NCI-H524 treated with DMSO at 0.1 percent for 48 hours (cell line): ENCODE measurements around the gene TGFBI.

Source experiments
- DNase-seq: peaks from one replicate; lab custom pipeline; 2025; lab: John Stamatoyannopoulos, UW

Gene TGFBI

DNA sequence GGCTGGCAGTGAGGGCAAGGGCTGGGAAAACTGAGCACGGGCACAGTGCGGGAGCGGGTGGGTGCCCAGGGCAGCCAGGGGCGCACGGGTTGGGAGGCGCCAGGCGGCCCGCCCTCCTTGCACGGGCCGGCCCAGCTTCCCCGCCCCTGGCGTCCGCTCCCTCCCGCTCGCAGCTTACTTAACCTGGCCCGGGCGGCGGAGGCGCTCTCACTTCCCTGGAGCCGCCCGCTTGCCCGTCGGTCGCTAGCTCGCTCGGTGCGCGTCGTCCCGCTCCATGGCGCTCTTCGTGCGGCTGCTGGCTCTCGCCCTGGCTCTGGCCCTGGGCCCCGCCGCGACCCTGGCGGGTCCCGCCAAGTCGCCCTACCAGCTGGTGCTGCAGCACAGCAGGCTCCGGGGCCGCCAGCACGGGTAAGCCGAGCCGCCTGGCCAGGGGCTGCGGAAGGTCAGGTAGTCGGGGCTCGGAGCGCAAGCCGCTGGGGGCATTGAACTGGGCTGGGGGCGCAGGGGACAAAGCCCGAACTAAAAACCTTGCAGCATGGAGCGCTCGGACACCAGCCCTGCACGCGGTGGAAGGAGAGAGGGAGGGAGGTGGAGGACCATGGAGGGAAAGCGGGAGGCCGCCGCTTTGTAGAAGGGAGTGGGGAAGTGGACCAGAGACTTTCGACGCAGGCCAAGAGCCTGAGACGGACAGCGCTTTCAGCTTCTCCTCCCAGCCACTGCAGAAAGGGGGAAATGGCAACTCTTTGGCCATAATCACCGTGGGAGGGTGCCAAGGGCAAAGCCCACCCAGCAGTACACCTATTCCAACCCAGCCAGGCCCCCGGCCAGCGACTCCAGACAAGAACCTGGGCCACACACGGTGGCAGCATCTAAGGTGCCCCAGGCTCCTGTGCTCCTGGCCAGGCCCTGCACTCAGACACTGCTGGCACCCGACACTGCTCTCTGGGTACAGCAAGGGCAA is at the start of gene TGFBI:
TGFBI (plus strand) TSS at position 207 of the 961 bp plus-strand sequence; CDS start at position 275, 68 bp downstream.
- DNase-seq: no peak

DNA sequence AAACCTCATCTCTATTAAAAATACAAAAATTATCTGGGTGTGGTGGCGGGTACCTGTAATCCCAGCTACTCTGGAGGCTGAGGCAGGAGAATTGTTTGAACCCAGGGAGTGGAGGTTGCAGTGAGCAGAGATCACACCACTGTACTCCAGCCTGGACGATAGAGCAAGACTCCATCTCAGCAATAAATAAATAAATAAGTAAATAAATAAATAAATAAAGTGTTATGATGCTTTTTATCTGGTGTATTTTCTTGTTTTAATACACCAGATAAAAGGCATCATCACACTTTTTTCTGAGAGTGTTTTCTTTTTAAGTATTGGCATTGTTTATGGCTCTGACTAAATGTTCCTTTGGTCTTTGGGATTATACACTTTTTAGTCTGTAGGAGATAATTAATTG is 49.8 kb upstream of the TGFBI start:
- DNase-seq: no peak

DNA sequence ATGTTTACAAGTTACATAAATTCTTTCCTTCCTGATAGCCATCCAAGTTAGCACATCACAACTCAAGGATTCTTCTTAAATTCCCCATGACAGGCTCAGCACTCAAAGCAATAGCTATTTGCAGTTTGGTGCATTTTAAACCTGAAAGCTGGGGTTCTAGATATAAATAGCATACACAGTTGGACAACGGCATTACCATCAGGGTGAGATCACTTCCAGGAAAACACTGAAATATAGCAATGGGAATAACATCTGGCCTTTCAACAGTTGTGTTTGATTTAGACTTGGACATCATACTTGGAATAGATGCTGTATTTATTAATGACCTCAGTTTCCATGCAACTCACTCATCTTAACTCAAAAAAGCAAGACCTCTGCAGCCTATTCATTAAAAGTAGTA is 49.3 kb upstream of the TGFBI start:
- DNase-seq: no peak

DNA sequence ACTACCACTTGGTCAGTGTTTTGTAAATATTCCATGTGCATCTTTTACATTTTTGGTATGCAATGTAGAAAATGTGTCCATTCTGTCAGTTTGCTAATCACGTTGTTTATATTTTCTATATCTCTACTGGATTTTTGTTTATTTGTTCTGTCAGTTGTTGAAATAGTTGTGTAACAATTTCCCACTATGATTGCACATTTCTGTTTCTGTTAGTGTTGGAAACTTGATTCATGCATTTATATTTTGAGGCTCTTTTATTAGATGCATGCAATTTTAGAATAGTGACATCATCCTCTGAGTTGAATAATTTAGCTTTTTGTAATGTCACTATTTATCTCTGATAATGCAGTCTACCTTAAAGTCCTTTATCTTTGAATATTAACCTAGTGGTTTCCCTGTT is 48.2 kb upstream of the TGFBI start:
- no peak for DNase-seq

DNA sequence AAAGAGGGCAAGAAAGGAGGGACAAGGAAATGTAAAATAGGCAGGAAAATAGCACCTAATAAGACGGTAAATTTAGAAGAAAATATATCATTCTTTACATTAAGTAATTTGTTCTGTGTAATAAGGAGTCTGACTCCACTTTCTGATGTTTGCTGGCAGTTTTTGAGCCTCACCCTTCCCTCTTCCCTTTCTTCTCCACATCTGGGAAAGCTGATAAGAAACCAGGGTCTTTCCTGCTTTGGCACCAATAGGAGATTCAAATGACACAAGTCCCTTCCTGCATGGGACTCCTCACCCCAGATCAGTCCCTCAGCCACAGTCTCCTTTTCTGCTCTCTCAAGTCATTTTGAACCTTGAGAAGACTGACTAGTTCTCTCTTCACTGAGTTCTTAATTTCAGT is 42.8 kb upstream of the TGFBI start:
- DNase-seq: no peak

DNA sequence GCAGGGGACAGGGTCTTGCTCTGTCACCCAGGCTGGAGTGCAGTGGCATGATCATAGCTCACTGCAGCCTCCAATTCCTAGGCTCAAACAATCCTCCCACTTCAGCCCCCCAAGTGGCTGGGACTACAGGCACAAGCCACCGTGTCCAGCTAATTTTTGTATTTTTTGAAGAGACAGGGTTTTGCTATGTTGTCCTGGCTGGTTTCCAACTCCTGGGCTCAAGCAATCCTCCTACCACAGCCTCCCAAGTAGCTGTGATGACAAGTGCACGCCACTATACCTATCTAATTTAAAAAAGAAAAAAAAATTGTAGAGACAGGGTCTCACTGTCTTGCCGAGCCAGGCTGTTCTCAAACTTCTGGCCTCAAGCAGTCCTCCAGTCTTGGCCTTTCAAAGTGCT is 42.4 kb upstream of the TGFBI start:
- no peak for DNase-seq

DNA sequence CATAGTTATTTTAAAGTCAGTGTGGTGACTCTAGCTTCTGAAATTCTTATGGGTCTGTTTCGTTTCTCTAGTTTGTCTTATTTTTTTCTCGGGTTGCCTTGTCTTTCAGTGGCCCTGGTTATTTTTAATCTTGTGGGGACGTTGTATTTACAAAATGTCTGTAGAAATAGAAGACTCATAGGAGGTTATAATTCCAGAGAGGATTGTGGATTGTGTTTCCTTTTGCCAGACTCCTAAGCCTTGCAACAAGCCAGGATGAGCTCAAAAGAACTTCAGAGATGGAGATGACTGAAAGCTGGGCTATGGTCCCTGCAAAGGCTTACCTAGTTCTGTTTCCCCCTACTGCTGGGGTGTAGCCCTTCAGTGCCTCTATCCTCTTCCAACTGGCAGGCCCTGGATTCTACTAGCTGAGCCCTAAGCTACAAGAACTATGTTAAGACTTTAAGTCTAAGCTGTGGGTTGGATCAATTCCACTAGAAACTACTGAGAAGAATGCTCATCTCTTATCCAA is 41.8 kb upstream of the TGFBI start:
- no peak for DNase-seq

DNA sequence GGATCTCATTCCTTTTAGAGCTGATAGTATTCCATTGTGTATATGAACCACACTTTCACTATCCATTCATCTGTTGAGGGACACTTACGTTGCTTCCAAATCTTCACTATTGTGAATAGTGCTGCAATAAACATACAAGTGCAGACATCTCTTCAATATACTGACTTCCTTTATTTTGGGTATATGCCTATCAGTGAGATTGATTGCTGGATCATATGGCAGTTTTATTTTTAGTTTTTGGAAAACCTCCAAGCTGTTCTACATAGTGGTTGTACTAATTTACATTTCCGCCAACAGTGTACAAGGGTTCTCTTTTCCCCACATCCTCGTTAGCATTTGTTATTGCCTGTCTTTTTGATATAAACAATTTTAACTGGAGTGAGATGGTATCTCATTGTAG is 40.2 kb upstream of the TGFBI start:
- DNase-seq: no peak

DNA sequence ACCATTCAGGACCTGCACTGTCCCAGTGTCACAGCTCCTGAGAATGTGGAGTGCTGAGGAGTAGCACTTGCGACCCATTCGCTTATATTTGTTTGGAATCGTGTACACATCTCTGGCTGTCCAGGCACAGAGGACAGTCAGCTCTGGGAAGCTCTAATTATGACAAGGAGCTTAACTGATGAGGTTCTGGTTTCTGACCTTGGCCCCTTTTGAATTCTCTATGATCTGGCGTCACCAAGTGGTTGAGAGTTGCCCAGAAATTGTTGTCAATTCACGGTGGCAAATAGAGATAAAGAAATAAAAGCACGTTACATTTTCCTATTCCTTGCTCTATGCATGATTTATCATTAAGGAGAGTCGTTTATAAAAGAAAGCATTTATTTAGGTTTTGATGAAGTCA is 39.1 kb upstream of the TGFBI start:
- no peak for DNase-seq

DNA sequence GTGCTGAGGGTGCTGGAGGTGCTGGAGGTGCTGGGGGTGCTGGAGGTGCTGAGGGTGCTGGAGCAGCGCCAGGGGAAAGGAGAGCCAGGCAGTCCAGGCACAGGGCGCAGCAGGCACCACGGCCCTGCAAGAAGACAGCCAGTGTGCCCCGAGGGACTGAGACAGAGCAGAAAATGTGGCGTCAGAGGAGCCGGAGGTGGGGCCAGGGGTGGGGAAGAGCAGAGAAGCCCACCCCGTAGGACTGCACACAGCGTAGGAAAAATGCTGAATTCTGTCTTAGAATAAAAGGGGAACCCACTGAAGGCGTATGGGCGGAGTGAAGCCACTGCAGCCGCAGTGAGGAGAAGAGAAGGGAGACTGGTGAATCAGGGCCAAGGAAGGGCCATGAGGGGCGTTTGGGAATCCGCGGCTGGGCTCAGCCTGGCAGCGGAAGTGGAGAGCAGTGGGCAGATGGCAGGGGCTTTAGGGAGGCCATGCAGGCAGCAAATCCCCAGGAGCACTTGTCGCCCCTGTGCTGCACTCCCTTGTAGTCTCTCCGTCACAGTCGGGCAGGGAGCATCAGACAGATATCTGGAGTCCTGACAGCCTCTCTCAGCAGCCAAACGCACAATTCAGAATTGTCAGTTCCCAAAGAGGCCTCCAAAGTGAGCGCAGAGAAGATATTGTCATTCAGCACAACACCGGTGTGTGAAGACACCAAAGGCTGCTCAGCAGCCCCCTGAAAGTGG is 38.1 kb upstream of the TGFBI start:
- DNase-seq: peak; percentile 45

DNA sequence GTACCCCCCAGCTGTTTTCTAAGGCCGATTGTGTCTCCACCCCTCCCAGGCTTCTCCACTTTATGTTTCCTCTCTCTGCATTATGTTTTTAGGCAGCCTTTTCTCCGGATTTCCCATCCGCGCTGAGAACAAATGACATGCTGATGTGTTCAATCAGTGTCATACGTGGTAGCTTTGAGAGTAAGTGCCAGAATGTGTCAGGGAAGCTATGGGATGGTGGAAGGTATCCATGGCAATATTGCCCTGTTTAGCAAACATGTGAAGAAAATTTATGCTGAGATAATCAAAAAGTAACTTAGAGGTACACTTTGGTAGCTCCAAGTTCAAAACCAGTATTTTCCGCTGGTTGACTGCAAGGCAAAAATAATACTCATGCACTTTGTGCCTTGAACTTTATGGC is 37.4 kb upstream of the TGFBI start:
- no peak for DNase-seq

DNA sequence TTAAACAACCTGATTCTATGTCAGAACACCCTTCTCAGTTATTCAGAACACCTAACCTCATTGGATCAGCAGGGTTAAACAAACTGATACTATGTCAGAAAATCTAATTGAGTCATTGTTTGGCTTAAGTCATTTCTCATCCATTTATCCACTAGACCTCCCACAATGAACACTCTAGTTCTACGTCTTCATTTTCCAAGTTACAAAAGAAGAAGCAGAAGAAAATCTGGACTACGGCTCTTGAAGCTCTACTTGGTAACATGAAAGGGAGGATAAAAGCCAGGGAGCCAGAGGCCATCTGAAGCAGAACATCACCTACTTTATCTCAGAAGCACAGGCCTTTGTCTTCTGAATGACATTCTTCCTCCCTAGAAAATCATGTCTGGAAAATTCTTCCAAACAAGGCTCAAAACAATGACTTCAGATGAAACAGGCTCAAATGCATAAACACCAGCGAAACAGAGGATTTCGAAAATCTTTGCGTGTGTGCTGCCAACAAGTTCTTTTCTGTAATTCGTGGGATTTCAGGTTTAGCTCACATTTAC is 35.4 kb upstream of the TGFBI start:
- DNase-seq: no peak

DNA sequence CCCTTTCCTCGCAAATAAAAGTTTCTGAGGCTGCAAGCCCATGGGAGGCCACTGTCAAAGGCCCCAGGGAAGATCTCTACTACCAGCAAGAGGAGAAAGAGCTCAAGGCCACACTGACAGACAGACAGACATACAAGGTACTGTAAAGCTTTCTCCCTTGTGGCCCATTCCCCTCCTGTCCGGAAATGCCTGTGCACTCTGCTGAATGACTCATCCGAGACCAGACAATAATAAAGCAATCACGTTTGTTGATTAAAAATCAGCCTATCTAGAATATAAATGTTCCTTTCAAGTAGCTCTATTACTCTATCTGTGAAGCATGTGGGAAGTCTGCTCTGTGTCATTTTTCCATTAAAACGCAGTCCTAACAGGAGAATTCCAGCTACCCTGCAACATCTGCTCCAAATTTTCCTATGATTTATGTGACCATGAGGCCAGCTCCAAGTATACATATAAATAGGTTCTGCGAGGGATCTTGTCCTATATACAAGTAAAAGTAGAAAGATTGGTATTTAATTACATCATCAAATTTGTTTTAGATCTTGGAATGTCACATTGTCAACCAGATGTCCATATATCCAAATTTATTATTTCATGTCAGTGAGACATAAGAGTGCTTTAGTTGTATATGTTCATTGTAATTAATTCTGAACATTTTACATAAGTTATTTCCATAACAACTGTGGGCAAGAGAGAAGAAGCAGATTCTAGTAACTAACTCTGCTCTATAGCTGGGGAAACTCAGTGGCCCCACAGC is 34.7 kb upstream of the TGFBI start:
- DNase-seq: no peak

DNA sequence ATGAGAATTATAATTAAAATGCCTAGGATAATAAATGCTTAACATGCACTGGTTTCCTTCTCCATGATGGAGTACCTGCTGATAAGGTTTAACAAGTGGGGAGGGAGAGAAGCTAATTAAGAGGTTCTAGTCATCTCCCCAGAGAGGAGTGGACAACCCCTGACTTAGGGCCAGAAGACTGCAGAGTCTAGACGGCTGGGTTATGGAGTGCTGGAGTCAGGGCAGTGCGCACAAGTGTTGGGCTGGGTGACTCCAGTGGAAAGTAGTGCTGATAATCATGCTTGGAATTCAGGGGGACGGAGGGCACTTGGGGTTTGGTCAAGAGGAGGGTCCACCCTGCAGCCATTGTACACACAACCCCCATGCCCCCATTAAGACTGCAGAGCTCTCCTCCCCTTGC is 32.8 kb upstream of the TGFBI start:
- no peak for DNase-seq

DNA sequence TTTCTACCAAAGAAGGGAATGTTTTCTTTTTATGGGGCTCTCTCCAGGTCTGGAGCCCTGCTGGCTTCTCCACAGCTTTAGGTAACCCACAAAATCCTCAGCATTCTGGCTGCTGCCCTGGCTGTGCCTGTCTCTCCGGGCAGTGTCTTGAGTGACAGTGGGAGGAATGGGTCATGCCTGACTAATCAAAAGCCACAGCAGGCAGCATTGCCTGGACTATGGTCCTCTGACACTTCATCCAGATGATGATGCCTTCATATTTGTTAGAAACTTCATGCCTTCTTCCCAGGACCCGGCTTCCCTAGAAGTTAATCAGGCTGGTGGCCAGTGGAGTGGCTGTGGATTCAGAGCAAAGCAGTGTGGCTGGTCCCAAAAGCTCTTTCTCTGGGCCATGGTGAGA is 32.2 kb upstream of the TGFBI start:
- DNase-seq: no peak

DNA sequence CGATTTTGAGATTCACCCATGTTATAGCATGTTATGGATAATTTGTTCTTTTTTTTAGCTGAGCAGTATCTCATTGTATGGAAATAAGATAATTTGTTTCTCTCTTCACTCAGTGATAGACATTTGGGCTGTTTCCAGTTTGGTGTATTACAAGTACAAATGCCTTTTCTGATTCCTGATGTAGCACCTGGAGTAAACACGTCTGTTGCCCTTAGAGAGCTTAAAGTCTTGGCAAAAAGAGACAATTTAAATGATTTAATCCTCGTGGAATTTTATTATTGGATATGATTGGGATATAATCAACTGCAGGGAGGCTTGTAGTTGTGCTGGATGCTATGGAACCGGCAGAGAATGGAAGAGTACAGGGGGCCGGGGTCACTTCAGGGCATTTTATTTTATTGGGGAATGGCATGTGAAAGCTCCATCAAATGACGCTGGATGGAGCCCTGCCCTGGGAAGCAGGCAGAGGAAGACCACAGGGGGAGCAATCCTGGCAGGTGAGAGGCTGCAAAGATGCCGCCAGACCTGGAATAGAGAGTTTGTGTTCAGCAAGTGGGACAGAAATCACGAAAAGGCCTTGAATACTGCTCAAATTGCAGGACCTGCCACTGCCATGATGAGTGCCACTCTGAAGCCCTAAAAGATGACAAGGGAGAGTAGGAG is 31.0 kb upstream of the TGFBI start:
- DNase-seq: no peak

DNA sequence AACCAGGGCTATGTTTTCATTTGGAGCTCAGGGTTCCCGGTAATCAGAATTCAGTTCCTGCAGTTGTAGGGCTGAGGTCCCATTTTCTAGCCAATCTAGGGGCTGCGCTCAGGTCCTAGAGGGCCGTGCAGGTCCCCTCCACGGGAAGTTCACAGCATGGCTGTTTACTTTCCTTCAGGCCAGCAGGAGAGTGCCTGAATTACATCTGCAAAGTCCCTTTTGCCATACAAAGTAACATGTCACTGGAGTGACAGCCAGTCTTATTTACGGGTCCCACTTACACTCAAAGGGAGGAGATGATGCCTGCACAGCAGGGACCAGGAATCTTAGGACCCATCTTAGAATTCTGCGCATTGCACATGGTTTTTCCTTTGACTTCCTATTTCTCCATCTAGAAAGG is 29.9 kb upstream of the TGFBI start:
- no peak for DNase-seq

DNA sequence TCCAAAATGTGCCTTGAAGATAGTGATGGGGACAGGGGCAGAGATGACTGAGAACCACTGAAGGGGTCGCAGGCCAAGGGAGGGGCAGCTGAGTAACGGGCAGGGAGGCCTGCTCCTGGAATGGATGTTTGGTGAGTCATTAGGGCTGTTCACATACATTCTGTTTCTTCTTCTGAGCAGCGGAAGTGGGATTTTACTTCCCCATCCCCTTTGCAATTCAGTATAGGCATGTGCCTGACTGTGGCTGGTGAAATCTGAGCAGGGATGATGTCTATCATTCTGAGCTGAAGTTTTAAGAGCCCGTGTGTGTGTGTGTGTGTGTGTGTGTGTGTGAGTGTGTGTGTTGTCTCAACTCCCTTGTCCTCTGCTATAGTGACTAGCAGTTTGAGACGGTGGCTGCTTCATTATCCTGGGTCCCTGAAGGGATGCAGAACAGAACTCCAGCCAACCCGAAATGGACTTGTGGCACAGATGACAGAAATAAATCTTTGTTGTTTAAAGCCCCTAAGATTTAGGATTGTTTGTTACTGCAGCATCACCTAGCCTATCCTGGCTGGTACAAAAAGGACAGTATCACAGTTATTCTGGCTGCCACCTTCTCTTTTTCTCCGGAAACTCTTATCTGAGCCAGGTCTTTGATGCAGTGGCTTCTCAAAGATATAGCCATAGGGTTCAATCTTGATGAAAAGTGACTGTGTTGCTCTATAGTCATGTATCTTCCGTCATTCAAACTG is 29.2 kb upstream of the TGFBI start:
- no peak for DNase-seq

DNA sequence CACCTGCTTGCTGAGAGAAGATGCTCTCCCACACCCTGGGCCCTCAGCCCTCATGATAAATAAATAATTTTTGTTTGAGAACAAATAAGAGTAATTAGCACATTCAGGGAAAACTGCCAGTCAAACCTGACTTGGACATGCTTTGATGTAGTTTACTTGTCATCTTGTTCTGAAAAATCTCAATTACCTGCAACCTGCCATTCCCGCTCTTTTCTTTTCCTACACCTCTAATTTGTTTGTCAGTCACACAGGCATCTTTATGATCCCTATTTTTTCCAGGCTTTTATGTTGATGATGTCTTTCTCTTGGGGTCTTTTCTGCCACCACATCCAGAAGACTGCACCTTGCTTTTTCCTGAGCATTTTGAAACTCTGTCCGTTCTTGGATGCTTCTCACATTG is 28.6 kb upstream of the TGFBI start:
- no peak for DNase-seq

DNA sequence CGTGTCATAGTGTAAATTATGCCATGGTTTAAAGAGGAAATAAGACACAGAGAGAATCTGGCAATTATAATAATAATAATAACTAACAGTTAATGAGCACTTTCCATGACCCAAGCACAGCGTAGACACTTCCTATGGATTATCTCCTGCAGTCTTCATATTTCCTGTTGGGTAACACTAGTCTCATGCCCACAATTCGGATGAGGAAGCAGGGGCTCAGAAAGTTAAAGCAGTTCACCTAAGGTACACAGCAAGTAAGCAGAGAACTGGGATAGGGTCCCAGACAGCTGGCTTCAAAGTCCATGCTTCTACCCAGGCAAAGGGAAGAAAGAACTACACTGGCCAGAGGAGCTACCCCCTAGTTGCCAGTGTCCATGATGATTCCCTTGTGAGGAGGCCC is 27.9 kb upstream of the TGFBI start:
- DNase-seq: no peak

DNA sequence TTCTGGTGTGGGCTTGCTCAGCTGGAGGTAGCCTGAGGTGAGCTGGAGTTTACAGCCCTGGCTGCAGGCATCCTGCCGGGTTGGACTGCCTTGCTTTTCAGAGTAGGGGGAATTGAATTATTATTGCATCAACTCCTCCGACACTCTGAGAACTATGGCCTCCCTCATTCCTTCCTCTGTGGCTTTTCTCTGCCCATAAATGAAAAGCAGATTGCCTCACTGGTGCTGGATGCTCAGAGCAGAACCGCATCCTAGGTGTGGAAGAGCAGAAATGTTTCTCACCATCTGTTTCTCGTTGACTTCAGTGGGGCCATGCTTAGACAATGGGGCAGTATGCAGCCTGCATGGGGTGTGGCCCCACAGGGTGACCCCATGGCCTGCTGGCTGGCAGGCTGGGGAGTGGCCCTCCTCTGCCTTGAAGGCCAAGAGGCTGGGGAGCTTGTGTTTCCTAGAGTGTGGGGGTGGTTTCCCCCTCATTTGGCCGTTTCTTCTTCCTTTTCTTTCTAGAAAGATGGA is 27.3 kb upstream of the TGFBI start:
- no peak for DNase-seq
